ENCODE data around the gene NME2.
A peak's percentile ranks its signal among the peaks of the same experiment; 100 is the strongest.
"Not testable (repeated sequence)": the region's sequence is repeated elsewhere in the genome, so short reads cannot be mapped to it uniquely, and the experiment has no call there.

The NME2 gene

DNA sequence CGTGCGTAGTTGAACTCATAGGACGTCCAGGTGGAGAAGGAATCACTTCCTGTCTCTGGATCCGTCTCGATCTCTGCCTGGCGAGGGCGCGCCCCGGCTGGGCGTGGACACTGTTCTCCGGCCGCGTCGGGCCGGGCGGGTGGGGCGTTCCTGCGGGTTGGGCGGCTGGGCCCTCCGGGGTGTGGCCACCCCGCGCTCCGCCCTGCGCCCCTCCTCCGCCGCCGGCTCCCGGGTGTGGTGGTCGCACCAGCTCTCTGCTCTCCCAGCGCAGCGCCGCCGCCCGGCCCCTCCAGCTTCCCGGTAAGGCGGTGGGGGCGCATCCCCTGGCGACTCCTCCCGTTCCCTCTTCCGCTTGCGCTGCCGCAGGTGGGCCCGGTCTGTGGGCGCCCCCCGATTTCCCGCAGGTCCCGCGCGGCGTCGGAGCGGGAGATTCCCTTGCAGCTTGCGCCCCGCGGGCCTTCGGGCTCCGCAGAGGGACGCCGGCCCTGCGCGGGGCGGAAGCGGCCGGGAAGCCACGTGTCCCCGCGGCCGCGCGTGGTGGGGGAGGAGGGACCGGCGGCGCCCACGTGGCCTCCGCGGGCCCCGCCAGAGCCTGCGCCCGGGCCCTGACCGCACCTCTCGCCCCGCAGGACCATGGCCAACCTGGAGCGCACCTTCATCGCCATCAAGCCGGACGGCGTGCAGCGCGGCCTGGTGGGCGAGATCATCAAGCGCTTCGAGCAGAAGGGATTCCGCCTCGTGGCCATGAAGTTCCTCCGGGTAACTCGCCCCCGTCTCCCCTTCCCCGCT, at the start of gene NME2:
NME2 (plus strand) TSS at position 214 of the 789 bp plus-strand sequence; CDS start at position 634, 420 bp downstream.
- peak; percentile 10 to 68 (median 56) for DNase-seq

DNA sequence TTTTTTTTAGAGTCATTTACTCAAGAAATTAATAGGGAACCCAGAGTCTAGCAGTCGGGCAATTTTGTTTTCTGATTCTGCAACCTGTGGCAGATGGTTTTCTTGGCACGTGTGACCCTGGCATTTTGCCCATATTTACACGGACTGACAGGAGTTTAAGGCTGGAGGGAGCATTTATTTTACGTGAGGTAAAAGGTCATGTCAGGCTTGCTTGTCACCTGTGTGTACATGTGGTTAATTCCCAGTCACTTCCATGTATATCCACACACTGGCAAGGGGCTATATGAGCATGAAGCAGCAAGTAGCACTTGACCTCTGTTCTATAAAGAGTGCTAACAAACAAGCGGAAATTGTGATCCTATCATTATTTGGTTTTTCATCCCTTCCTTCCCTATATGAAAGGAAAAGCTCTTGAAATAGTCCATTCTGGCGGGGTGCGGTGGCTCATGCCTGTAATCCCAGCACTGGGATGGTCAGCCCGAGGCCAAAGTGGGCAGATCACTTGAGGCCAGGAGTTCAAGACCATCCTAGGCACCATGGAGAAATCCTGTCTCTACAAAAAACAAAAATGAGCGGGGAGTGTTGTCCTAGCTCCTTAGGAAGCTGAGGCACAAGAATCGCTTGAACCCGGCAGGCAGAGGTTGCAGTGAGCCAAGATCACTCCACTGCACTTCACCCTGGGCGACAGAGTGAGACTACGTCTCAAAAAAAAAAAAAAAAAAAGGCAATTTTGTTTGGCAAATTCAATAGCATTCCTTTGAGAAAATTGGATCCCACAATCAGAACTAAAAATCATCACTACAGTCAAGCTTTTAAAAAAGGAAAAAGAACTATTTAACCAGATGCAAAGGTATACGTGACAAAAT, 47.6 kb upstream of the NME2 start:
- peak in 2 of 6 experiments; percentile 7 to 13 for DNase-seq

DNA sequence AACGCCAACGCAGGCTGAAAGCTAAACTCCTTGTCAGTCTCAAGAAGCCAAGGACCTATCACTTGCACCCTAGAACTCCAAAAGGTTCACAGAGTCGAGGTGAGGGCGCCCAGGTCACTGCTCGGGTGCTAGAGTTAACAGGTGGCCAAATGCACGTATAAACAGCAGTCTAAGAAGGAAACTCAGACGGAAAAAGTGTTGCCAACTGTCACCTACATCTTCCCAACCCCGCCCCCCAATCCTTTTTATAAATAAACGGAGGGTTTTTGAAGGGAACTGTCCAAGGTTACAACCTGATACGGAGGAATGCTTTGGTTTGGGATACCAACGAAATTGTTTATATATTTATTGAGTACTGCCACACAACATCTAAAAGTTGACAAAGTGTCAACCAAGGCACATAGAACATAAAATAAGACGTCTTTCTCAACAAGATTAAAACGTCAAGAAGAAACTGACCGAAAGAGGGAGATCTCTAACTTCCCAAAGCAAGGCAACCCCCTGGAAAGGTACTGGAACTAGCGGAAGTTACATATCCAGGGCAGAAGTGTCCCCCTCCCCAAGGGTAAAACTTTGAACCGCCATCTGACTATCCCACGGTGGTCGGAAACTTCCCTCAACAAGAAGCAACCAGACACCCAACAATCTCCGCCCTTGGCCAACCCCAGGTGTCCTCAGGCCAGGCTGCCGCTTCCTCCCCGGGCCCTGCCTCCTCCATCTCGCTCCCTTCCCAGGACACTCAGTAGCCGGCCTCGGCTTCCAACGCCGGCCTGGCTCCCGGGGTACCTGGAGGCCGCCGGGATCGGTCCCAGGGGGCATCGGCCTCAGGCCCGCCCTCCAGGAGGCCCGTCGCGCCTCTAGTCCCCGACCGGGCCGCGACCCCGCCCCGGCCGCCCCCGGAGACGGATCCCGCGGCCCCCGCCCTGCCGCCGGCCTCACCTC, 46.5 kb upstream of the NME2 start:
- DNase-seq = peak; percentile 13 to 47 (median 30)

DNA sequence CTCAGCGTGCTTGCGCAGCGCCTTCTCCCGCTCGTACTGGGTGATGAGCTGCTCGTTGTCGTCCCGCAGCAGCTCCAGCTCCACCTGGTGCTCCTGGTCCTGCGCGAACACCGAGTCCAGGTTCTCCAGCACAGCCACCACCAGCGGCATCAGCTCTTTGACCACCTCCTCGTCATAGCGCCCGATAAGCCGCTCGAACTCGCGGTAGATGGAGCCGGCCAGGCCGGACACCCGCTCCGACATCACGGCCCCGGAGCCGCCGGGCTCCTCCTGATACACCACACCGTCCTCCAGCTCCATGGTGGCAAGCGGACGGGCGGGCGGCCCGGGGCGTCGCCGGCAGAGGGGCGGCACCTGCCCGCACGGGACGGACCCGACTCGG, 45.9 kb upstream of the NME2 start:
- peak in 3 of 6 experiments; percentile 34 to 91 (median 53) for DNase-seq

DNA sequence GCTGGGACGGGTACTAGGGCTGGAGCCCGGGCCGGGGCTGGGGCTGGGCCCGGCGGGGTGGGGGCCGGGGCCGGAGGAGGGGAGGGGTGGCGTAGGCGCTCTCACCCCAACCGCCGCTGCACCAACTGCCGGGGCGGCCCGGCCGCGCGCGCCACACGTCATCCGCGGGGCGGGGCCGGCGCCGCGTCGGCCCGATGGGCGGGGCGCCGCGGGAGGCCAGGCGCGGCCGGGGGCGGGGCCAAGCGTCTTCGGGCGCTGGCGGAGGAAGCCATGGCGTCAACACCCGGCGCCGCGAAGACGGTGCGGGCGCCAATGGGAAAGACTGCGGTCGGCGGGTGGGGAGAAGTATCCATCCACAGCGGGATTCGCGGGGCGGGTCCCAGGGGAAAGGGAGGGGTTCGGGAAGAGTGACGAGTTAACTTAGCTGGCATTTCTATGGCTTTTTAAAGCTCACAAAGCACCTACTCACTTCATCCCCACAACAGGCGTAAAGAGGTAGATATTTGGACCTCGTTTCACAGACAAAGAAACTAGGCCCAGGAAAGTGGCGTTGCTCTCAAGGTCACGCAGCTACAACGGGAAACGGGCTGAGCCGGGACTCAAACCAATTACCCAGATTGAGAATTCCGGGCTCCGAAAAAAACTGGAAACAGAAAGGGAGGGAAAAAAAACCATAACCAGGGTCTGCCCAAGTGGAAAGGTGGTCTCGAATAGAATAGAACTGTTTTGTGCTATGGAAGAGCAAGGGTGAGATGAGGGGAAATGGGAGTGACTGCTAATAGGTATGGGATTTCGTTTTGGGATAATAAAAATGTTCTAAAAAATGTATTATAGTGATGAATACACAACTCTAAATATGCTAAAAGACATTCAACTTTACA, 45.2 kb upstream of the NME2 start, which contains the start of gene SPAG9:
SPAG9 (minus strand) TSS at position 130 of the 881 bp plus-strand sequence. CDS start 212 bp downstream, outside the sequence.
- DNase-seq = peak; percentile 82 to 93 (median 86)

DNA sequence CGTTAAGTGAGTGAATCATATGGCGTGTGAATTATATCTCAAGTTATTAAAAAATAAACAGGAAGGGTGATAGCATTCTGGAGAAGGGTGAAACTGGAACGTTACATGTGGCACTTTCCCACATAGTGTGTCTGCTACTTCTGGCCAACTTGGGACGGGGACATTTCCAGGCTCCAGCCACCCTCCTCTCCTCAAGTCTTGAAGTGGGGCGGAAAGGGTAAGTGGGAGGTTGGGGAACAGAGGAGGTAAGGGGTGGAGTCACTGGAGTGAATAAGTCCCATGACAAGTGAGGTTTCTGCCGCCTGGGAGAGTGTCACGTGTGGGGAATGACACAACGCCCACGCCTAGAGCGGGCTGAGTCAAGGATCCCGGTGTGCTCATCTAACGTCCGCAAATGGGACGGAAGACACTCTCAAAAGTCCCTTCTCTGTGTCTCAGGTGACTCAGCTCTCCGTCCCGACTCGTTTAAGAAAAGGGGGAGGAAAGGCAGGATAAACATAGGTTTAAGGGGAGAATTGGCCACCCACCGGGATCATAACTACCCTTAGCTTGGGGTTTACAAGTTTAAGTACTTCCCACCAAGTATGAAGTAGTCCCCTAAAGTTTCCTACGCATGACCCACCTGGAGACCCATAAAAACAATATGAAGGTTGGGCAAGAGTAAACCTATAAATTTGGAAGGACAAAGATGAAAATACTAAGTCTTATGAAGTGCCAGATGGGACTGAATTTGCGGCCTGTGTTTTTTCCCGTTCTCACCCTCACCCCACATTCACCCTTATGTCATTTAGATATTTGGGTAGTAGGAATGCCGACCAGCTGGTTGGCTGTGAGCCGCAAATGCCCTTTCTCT, 44.4 kb upstream of the NME2 start:
- peak in 4 of 6 experiments; percentile 29 to 48 (median 40) for DNase-seq

DNA sequence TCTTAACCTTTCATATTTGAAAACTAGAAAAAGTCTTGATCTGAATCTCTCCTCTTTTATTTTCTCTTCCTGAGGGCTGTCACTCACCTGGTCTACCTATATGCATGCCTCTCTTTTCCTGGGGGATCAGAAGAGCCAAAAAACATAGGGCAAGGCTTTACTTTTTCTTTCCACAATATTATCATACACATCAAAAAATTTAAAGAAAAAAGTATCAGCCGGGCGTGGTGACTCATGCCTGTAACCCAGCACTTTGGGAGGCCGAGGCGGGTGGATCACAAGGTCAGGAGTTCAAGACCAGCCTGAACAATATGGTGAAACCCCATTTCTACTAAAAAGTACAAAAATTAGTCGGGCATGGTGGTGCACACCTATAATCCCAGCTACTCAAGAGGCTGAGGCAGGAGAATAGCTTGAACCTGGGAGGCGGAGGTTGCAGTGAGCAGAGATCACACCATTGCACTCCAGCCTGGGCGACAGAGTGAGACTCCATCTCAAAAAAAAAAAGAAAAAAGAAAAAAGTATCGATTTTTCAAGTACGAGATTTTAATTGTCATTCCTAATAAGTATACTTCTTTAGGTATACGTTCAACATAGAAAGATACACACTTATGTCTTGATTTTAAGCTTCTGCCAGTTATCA, 43.6 kb upstream of the NME2 start:
- DNase-seq = not testable (repeated sequence)

DNA sequence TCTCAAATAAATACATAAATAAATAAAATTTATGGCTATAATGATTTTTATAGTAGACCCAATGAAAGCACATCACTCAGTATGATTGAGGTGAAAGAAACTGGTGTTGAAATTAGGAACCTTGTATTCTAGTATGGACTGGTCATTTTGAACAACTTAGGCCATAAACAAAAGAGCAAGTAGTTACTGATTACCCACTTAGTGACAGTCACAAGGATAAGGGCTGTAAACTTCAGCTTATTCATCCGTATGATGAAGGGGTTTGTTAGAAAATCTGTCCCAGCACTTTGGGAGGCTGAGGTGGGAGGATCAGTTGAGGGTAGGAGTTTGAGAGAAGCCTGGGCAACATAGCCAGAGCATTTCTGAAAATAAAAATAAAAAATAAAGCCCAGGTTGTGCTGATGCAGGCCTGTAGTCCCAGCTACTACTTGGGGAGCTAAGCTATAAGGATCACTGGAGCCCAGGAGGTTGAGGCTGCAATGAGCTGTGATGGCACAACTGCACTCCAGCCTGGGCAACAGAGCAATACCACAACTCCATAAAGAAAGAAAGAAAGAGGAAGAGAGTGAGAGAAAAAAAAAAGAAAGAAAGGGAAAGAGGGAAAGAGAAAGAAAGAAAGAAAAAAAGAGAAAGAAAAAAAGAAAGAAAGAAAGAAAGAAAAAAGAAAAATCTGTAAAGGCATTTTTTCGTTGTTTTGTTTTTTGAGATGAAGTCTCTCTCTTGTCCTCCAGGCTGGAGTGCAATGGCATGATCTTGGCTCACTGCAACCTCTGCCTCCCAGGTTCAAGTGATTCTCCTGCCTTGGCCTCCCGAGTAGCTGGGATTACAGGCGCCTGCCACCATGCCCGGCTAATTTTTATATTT, 41.3 kb upstream of the NME2 start:
- DNase-seq = no peak

DNA sequence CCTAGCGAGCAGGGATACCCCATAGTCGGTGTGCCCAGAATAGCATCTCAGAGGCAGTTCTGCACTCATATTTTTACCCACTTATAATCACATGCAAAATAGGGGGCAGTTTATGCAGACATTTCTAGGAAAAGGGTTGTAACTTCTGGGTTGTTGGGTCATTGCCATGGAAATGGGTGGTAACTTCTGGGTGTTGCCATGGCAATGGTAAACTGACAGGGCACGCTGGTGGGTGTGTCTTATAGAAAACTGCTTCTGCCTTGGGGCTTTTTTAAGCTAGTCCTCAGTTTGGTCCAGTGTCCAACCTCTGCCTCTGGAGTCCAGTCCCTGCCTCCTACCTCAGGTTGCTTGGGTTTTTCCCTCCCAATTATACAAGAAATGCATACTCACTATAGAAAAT, 38.1 kb upstream of the NME2 start:
- no peak for DNase-seq

DNA sequence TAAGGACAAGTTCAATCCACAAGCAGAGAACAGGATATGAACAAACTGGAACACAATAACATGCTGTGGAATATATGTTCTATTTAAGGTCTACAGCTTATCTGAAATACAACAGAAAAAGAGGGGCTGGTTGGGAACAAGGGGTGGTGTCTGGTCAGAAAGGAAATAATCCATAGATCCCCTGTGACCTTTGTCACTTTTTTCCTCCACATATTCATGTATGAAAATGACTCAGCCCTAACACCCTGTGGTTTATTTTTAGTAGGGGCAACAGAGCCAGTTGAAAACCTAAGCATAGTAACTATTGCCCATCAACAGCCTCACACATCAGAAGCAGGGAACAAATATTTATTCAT, 33.3 kb upstream of the NME2 start:
- DNase-seq = no peak

DNA sequence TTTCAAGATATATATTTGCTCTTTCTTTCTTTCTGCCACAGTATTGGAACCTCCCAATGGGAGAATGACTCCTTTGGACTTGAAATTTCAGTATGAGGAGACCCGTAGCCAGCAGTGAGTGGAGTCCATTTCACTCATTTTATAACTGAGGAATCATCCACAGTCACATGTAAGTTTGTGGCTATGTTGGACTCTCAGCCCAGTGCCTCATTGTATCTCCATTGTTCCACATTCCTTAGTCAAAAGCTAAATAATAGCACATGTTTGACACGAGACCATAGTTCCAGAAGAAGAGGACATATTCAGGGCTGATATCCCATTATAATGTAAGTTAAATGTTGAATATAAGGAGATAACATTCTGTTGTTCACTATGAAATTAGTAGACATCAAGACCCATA, 32.8 kb upstream of the NME2 start:
- DNase-seq = no peak

DNA sequence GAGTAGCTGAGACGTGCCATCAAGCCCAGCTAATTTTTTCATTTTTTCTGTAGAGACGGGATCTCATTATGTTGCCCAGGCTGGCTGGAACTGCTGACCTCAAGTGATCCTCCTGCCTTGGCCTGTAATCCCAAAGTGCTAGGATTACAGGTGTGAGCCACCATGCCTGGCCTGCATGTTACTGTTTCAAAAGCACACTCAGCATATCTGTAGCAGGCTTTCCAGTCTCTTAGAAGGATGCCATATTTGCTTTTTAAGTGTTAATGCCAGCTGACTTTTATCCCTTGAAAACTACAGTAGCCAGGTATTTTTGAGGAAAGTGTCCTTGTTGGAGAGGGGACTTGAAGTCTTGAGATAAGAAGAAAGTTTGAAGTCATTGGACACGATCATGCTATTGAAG, 30.3 kb upstream of the NME2 start:
- no peak for DNase-seq

DNA sequence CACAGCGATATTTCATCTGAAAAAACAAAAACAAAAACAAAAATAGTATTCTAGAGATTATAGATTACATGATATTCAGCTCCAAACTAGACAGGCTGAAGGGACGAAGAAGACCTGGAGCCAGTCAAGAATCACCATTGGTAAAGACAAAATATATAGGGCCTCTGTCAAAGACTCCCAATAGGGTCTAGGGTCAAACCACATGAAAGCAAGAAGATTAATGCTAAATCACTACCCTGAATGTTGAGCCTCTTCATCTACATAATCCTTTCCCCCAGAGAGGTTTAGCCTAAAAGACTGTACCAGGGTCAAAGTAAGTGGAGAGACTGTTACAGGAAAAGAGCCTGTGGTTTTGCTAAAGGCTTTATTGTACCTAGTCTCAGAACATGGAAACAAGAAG, 23.6 kb upstream of the NME2 start:
- no peak for DNase-seq

DNA sequence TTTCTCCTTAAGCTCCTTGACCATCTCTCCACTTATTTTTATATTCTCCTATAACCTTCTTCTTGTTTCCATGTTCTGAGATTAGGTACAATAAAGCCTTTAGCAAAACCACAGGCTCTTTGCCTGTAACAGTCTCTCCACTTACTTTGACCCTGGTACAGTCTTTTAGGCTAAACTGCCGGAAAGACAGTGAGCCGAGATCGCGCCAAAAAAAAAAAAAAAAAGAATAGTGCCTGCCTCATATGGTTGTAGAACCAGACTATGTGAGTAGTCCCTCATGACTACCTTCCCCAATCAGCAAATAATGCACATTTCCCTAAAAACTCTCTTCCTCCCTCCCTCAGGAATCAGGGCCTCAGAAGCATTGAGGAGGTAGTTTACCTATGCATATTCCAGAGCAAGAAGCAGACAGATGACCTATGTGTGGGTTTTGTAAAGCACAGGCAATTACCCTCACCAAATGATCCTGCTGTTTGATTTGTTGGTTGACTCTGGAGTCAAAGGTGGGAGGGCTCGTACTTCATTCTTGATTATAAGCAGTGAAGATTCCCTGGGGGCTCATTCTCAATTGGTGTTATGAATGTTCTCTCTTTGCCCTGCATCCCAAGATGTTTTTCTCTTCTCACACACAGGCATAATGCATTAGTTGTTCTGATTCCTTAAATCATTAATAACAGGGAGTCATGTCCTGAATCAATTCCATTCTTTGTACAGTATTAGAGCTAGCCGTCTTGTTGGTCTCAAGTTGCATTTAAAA, 21.8 kb upstream of the NME2 start:
- DNase-seq = no peak

DNA sequence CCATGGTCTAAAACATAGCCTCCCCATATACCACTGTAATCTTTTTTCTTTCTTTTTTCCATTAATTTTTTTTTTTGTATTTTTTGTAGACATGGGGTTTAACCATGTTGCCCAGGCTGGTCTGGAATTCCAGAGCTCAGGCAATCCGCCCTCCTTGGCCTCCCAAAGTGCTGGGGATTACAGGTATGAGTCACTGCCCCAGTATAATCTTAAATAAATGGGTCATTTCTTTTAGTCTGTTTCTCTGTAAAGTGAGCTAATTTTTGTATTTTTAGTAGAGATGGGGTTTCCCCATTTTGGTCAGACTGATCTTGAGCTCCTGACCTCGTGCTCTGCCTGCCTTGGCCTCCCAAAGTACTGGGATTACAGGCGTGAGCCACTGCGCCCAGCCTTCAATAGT, 18.6 kb upstream of the NME2 start:
- DNase-seq = no peak

DNA sequence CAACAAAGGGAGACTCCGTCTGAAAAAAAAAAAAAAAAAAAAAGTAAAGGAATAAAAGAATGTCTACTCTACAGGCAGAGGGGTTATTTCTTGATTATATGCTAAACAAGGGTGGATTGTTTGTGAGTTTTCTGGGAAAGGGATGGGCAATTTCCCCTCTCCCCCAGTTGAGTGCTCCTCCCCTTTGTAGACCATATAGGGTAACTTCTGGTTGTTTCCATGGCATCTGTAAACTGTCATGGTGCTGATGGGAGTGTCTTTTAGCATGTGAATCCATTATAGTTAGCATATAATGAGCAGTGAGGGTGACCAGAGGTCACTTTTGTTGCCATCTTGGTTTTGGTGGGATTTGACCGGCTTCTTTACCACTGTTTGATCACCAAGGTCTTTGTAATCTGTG, 17.0 kb upstream of the NME2 start:
- no peak for DNase-seq

DNA sequence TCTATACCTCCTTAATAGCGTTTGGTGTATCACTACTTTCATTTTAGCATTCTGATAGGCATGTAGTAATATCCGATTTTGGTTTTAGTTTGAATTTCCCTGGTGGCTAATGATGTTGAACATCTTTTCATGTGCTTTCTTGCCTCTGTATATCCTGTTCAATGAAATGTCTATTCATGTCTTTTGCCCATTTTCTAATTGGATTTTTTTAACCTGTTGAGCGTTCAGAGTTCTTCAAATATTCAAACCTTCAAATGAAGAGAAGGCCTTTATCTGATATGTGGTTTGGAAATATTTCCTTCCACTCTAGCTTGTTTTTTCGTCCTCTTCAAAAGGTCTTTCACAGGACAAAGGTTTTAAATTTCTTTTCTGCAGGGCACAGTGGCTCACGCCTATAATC, 15.3 kb upstream of the NME2 start:
- no peak for DNase-seq

DNA sequence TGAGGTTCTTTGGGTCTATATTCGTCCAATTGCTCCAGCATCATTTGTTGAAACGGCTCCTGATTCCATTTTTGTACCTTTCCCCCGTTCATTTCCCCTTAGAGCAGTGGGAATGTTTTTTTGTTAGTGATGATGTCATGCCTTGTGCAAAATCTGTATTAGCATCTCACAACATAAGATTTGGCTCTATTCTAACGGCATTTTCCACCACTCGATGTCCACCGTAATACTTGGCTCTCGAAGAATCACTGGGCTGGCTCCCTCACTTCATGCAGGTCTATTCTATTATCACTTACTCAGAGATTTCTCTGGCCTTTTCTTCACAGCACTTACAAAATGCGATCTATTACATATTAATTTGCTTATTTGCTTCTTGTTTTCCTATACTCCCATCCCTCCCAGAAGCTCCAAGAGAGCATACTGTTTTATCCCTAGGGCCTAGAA, 13.4 kb upstream of the NME2 start:
- no peak for DNase-seq

All from stimulated activated naive CD4-positive, alpha-beta T cell (primary cell).